Measurements from ENCODE around the gene CNNM3.
"Not testable (repeated sequence)": the region's sequence is repeated elsewhere in the genome, so short reads cannot be mapped to it uniquely, and the experiment has no call there.

CNNM3 gene

GRCh38 chr2:96792772-96793749, 23.0 kb upstream of the CNNM3 start:
- no peak for ATAC-seq (ENCODE audit: low read depth)
- TF ChIP-seq CTCF (IDR thresholded peaks at IDR 0.05; ENCODE audit: poor library complexity, severe bottlenecking): no peak

GRCh38 chr2:96795076-96795475, 21.0 kb upstream of the CNNM3 start:
- no peak for DNase-seq (ENCODE audit: low spot score)
- no peak overlapping the region for H3K27ac ChIP-seq (ENCODE audit: poor library complexity, severe bottlenecking)
- ATAC-seq (ENCODE audit: low read depth): no peak
- H3K27me3 ChIP-seq (ENCODE audit: insufficient read depth, poor library complexity, severe bottlenecking): no peaks in the 10 kb centered on the region
- no peaks in the 10 kb centered on the region for H3K4me1 ChIP-seq (ENCODE audit: insufficient read depth, poor library complexity, severe bottlenecking)
- H3K4me3 ChIP-seq (ENCODE audit: severe bottlenecking): no peak overlapping the region
- H3K36me3 ChIP-seq (ENCODE audit: low read depth): no peaks in the 10 kb centered on the region
- no peak for TF ChIP-seq CTCF (IDR thresholded peaks at IDR 0.05; ENCODE audit: poor library complexity, severe bottlenecking)
- no peaks in the 10 kb centered on the region for H3K9me3 ChIP-seq (ENCODE audit: severe bottlenecking)

More at GRCh38 chr2:96792772-96793749, 23.0 kb upstream of the CNNM3 start:
- no peak overlapping the region for H3K4me3 ChIP-seq (ENCODE audit: severe bottlenecking)
- no peak for DNase-seq (ENCODE audit: low spot score)
- no peaks in the 10 kb centered on the region for H3K9me3 ChIP-seq (ENCODE audit: severe bottlenecking)
- peaks cover 7% of the 10 kb centered on the region for H3K4me1 ChIP-seq (ENCODE audit: insufficient read depth, poor library complexity, severe bottlenecking)
- no peak overlapping the region for H3K27ac ChIP-seq (ENCODE audit: poor library complexity, severe bottlenecking)
- H3K36me3 ChIP-seq (ENCODE audit: low read depth): no peaks in the 10 kb centered on the region
- H3K27me3 ChIP-seq (ENCODE audit: insufficient read depth, poor library complexity, severe bottlenecking): no peaks in the 10 kb centered on the region

GRCh38 chr2:96796497-96796896, 19.6 kb upstream of the CNNM3 start:
- H3K4me1 ChIP-seq (ENCODE audit: insufficient read depth, poor library complexity, severe bottlenecking): not testable (repeated sequence)

DNA sequence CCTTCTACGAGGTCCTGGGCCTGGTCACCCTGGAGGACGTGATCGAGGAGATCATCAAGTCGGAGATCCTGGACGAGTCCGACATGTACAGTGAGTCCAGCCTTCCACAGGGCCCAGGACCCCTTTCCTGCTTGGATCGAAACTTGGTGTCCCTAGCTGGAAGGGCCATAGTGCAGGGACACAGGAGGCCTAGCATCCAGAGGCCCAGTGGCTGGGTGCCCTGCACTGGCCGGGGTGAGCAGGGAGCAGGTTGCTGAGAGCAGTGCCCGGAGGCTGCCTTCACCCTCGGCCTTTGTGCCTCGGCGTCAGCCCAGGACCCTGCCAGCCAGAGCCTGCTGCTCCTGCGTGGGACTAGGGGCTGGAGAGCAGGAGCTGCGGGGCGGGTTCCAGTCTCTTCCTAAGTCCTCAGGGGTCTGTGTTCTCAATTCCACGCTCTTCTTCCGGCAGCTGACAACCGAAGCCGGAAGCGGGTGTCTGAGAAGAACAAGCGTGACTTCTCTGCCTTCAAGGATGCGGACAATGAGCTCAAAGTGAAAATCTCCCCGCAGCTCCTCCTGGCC, 18.9 kb upstream of the CNNM3 start:
- H3K4me3 ChIP-seq (ENCODE audit: severe bottlenecking): no peak overlapping the region
- no peaks in the 10 kb centered on the region for H3K9me3 ChIP-seq (ENCODE audit: severe bottlenecking)
- no peaks in the 10 kb centered on the region for H3K36me3 ChIP-seq (ENCODE audit: low read depth)
- no peak overlapping the region for H3K27ac ChIP-seq (ENCODE audit: poor library complexity, severe bottlenecking)
- DNase-seq (ENCODE audit: low spot score) (no peak), ATAC-seq (ENCODE audit: low read depth) (no peak)
- no peaks in the 10 kb centered on the region for H3K27me3 ChIP-seq (ENCODE audit: insufficient read depth, poor library complexity, severe bottlenecking)
- TF ChIP-seq CTCF (IDR thresholded peaks at IDR 0.05; ENCODE audit: poor library complexity, severe bottlenecking): no peak
- no peaks in the 10 kb centered on the region for H3K4me1 ChIP-seq (ENCODE audit: insufficient read depth, poor library complexity, severe bottlenecking)

More at GRCh38 chr2:96796497-96796896, 19.6 kb upstream of the CNNM3 start:
- H3K9me3 ChIP-seq (ENCODE audit: severe bottlenecking); H3K27ac ChIP-seq (ENCODE audit: poor library complexity, severe bottlenecking); H3K36me3 ChIP-seq (ENCODE audit: low read depth); DNase-seq (ENCODE audit: low spot score); H3K27me3 ChIP-seq (ENCODE audit: insufficient read depth, poor library complexity, severe bottlenecking); ATAC-seq (ENCODE audit: low read depth); H3K4me3 ChIP-seq (ENCODE audit: severe bottlenecking): not testable (repeated sequence)

DNA sequence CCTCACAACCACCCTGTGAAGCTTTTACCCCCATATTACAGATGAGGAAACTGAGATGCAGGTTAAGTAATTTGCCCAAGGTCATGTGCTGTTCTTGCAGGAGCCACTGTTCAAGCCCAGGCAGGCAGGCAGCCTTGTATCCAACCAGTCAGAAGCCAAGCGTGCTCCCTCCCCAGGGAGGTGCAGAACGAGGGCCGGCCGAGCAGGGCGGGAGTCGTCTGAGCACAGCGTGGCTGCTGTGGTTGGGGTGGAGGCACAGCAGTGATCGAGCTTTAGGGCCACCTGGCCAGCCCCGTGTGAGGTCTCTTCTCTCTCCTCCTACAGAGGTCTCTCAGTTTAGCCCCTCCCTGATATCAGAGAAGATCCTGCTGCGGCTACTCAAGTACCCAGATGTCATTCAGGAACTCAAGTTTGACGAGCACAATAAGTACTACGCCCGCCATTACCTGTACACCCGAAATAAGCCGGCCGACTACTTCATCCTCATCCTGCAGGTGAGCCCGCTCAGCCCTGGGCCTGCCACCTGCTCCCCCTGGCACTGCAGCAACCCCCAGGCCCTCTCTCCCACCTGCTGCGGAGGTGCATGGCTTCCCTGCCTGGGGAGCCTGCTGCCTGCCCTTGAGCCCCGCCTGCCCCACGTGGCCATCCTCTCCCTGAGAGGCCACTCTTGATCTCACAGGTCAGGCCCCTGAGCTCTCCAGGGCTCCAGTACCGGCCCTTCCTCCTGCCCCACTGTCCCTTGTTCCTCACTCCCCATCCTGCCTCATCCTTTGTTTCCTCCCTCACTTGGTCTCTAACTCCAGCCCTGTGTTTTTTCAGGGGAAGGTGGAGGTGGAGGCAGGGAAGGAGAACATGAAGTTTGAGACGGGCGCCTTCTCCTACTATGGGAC, 17.1 kb upstream of the CNNM3 start:
- no peak for ATAC-seq (ENCODE audit: low read depth)

More for the DNA sequence above, 17.1 kb upstream of the CNNM3 start:
- Histone ChIP-seq H3K27ac (ENCODE audit: poor library complexity, severe bottlenecking) (no peak overlapping the region), H3K27me3 (ENCODE audit: insufficient read depth, poor library complexity, severe bottlenecking) (no peaks in the 10 kb centered on the region), H3K9me3 (ENCODE audit: severe bottlenecking) (no peaks in the 10 kb centered on the region), H3K4me1 (ENCODE audit: insufficient read depth, poor library complexity, severe bottlenecking) (no peaks in the 10 kb centered on the region), H3K4me3 (ENCODE audit: severe bottlenecking) (no peak overlapping the region), H3K36me3 (ENCODE audit: low read depth) (no peaks in the 10 kb centered on the region)
- TF ChIP-seq CTCF (IDR thresholded peaks at IDR 0.05; ENCODE audit: poor library complexity, severe bottlenecking): no peak
- DNase-seq (ENCODE audit: low spot score): no peak
